Common myeloid progenitor, CD34-positive (primary cell): ENCODE measurements around the gene SMURF1.
A peak's percentile ranks its signal among the peaks of the same experiment; 100 is the strongest.

Experiments used
- CTCF ChIA-PET: fragments of 350-600 bp; sonication (Branson Sonifier 250); formaldehyde crosslinking; loops from one replicate; lab custom pipeline; 2021; ENCODE audit warnings: antibody characterized with exemption; lab: Charles Lee
- POLR2A ChIA-PET: fragments of 350-600 bp; sonication (Branson Sonifier 250); formaldehyde crosslinking; loops from one replicate; lab custom pipeline; 2021; ENCODE audit warnings: antibody characterized with exemption; lab: Charles Lee
- DNase-seq, 3 donors: peaks; one replicate each; pipeline versions ENCODE4 v3.0.0 to v3.0.0-alpha.2; 2013
- H3K27ac ChIP-seq, 2 experiments: 1 replicate in 1 of 2; 2 replicates in 1 of 2; pipeline ENCODE4 v1.7.0; 2013; ENCODE audit warnings: inconsistent platforms in 2 of 2, low read length in 2 of 2, mild to moderate bottlenecking in 2 of 2, low read depth in 1 of 2, moderate library complexity in 1 of 2; ENCODE audit not compliant: severe bottlenecking in 2 of 2, insufficient read depth in 1 of 2, poor library complexity in 1 of 2
- H3K27me3 ChIP-seq, 5 experiments: replicated peaks in 2 of 5; 1 replicate in 3 of 5; 2 replicates in 2 of 5; pipeline versions ENCODE4 v1.6.1 to v1.7.0; 2013; ENCODE audit warnings: low read length in 4 of 5, mild to moderate bottlenecking in 2 of 5, moderate library complexity in 2 of 5, inconsistent platforms in 1 of 5; ENCODE audit not compliant: insufficient read depth in 5 of 5, control insufficient read depth in 4 of 5
- H3K36me3 ChIP-seq, 4 experiments: 1 replicate in 2 of 4; 2 replicates in 2 of 4; pipeline versions ENCODE4 v1.6.1 to v1.7.0; 2013; ENCODE audit warnings: low read length in 3 of 4, control low read depth in 1 of 4, mild to moderate bottlenecking in 1 of 4; ENCODE audit not compliant: control insufficient read depth in 4 of 4, insufficient read depth in 4 of 4
- H3K4me1 ChIP-seq, 4 experiments: 1 replicate in 3 of 4; 2 replicates in 1 of 4; pipeline versions ENCODE4 v1.6.1 to v1.7.1; 2013; ENCODE audit warnings: low read length in 3 of 4, mild to moderate bottlenecking in 3 of 4, control low read depth in 1 of 4, inconsistent platforms in 1 of 4, moderate library complexity in 1 of 4; ENCODE audit not compliant: control insufficient read depth in 4 of 4, insufficient read depth in 4 of 4; ENCODE audit errors: control extremely low read depth in 1 of 4
- H3K4me3 ChIP-seq, 7 experiments: 1 replicate in 4 of 7; 2 replicates in 3 of 7; pipeline versions ENCODE4 v1.5.1 to v1.7.0; 2013; ENCODE audit warnings: mild to moderate bottlenecking in 7 of 7, low read length in 6 of 7, moderate library complexity in 6 of 7, inconsistent platforms in 2 of 7, low read depth in 2 of 7, control low read depth in 1 of 7; ENCODE audit not compliant: insufficient read depth in 4 of 7, control insufficient read depth in 1 of 7; ENCODE audit errors: extremely low read depth in 1 of 7
- H3K9me3 ChIP-seq, 5 experiments: 1 replicate in 4 of 5; 2 replicates in 1 of 5; pipeline versions ENCODE4 v1.6.1 to v1.7.1; 2013; ENCODE audit warnings: low read length in 4 of 5, mild to moderate bottlenecking in 2 of 5, inconsistent platforms in 1 of 5, low read depth in 1 of 5, moderate library complexity in 1 of 5; ENCODE audit not compliant: control insufficient read depth in 4 of 5, insufficient read depth in 2 of 5; ENCODE audit errors: control extremely low read depth in 1 of 5
- WGBS: methylation state at CpG from one replicate; pipeline ENCODE4 v1.1.5; 2013; ENCODE audit not compliant: insufficient coverage; 5-methylcytosine and 5-hydroxymethylcytosine counted together

SMURF1 gene

GRCh38 chr7:99040104-99040958 lies 103.6 kb downstream of the SMURF1 start:
- CTCF ChIA-PET, result interaction anchor here (0.9 to 8.9 kb wide), 8 partner anchors 10 to 283 kb away, joined by 3 to 98 read pairs (median 3); no protein-coding TSS in a partner anchor
- no peaks in the 10 kb centered on the region for H3K27me3 ChIP-seq
- DNase-seq, result peak; percentile 70 to 81 (median 75)
- 81% methylated on average over 21 of the region's 31 CpGs for WGBS
- H3K36me3 ChIP-seq, result peaks cover 17 to 89% (median 63%) of the 10 kb centered on the region in 4 experiments
- H3K9me3 ChIP-seq, result no peaks in the 10 kb centered on the region
- H3K4me3 ChIP-seq, result no peak overlapping the region
- no peaks in the 10 kb centered on the region for H3K4me1 ChIP-seq
- POLR2A ChIA-PET, result no interaction called here
- H3K27ac ChIP-seq, result no peak overlapping the region

GRCh38 chr7:99039384-99039891 lies 104.5 kb downstream of the SMURF1 start:
- CTCF ChIA-PET, result interaction anchor here (0.9 to 8.9 kb wide), 5 partner anchors 10 to 273 kb away, joined by 3 to 98 read pairs (median 4); no protein-coding TSS in a partner anchor
- H3K36me3 ChIP-seq, result peaks cover 19 to 90% (median 68%) of the 10 kb centered on the region in 4 experiments

GRCh38 chr7:99038086-99038855 lies 105.6 kb downstream of the SMURF1 start:
- CTCF ChIA-PET, result interaction anchor here (0.6 to 8.9 kb wide), 8 partner anchors 9 to 274 kb away, joined by 3 to 98 read pairs (median 4); no protein-coding TSS in a partner anchor
- no peak overlapping the region for H3K4me3 ChIP-seq

More at GRCh38 chr7:99039384-99039891, 104.5 kb downstream of the SMURF1 start:
- no peaks in the 10 kb centered on the region for H3K9me3 ChIP-seq
- no peak overlapping the region for H3K27ac ChIP-seq
- no peak overlapping the region for H3K4me3 ChIP-seq
- H3K27me3 ChIP-seq, result no peaks in the 10 kb centered on the region
- no peak for DNase-seq
- POLR2A ChIA-PET, result no interaction called here
- WGBS, result 85% methylated on average over 3 of the region's 8 CpGs
- H3K4me1 ChIP-seq, result no peaks in the 10 kb centered on the region

GRCh38 chr7:99037327-99037940 lies 106.5 kb downstream of the SMURF1 start:
- H3K27ac ChIP-seq, result no peak overlapping the region
- H3K4me1 ChIP-seq, result no peaks in the 10 kb centered on the region
- ChIA-PET CTCF (interaction anchor here (0.5 to 8.9 kb wide), 9 partner anchors 9 to 275 kb away, joined by 3 to 98 read pairs (median 4); no protein-coding TSS in a partner anchor), POLR2A (no interaction called here)
- DNase-seq, result no peak
- H3K36me3 ChIP-seq, result peaks cover 14 to 95% (median 68%) of the 10 kb centered on the region in 4 experiments
- WGBS, result 94% methylated on average over 7 of the region's 16 CpGs
- no peaks in the 10 kb centered on the region for H3K9me3 ChIP-seq
- no peaks in the 10 kb centered on the region for H3K27me3 ChIP-seq
- no peak overlapping the region for H3K4me3 ChIP-seq

More at GRCh38 chr7:99038086-99038855, 105.6 kb downstream of the SMURF1 start:
- H3K27ac ChIP-seq, result no peak overlapping the region
- POLR2A ChIA-PET, result no interaction called here
- WGBS, result 97% methylated on average over 24 of the region's 25 CpGs
- no peaks in the 10 kb centered on the region for H3K9me3 ChIP-seq
- DNase-seq, result no peak
- H3K4me1 ChIP-seq, result no peaks in the 10 kb centered on the region
- H3K27me3 ChIP-seq, result no peaks in the 10 kb centered on the region
- H3K36me3 ChIP-seq, result peaks cover 21 to 92% (median 68%) of the 10 kb centered on the region in 4 experiments

GRCh38 chr7:99036546-99037111 lies 107.3 kb downstream of the SMURF1 start:
- H3K27me3 ChIP-seq, result no peaks in the 10 kb centered on the region
- H3K27ac ChIP-seq, result no peak overlapping the region
- H3K4me1 ChIP-seq, result no peaks in the 10 kb centered on the region
- WGBS, result 97% methylated on average over 11 of the region's 11 CpGs
- no peak overlapping the region for H3K4me3 ChIP-seq
- ChIA-PET CTCF (interaction anchor here (0.5 to 8.9 kb wide), 7 partner anchors 10 to 276 kb away, joined by 3 to 98 read pairs (median 4); no protein-coding TSS in a partner anchor), POLR2A (no interaction called here)
- peak in 2 of 3 donors; percentile 9 to 25 for DNase-seq
- no peaks in the 10 kb centered on the region for H3K9me3 ChIP-seq
- peaks cover 18 to 95% (median 68%) of the 10 kb centered on the region in 4 experiments for H3K36me3 ChIP-seq
